A673 (cell line): ENCODE data around the gene ANXA4. TPM values are rescaled to one million over a fixed set of nuclear protein-coding genes. Genes with fewer than 3 reads are reported as not detected.

Experiments used
- BruUV-seq: library from RNA; stranded (reverse); fragments of 400-500 nt; replicated peaks from 2 replicates; lab custom pipeline; 2021; lab: Mats Ljungman, UMichigan
- CTCF ChIA-PET: fragments of 300-600 bp; sonication (Branson Sonifier 250); formaldehyde crosslinking; loops from one replicate; lab custom pipeline; 2022; ENCODE audit warnings: antibody characterized with exemption; lab: Charles Lee
- POLR2A ChIA-PET: fragments of 300-600 bp; sonication (Branson Sonifier 250); formaldehyde crosslinking; loops from one replicate; lab custom pipeline; 2022; ENCODE audit warnings: antibody characterized with exemption; ENCODE audit not compliant: low non-redundant PET; lab: Charles Lee
- DNase-seq: peaks from one replicate; pipeline ENCODE4 v3.0.0-alpha.2; 2015; ENCODE audit warnings: low spot score
- H3K27ac ChIP-seq: fragments of 200-600 bp; sonication (generic); 2 replicates; pipeline ENCODE4 v1.5.1; 2016; ENCODE audit warnings: mixed run types, low read depth, mild to moderate bottlenecking, mixed read lengths, antibody characterized with exemption, low read length; ENCODE audit not compliant: poor library complexity, severe bottlenecking
- H3K27me3 ChIP-seq: fragments of 200-600 bp; sonication (generic); replicated peaks from 2 replicates; pipeline ENCODE4 v1.6.1; 2017; ENCODE audit warnings: mixed run types, low read depth, mild to moderate bottlenecking, mixed read lengths, antibody characterized with exemption, low read length; ENCODE audit not compliant: insufficient read depth, poor library complexity
- H3K36me3 ChIP-seq: fragments of 200-600 bp; sonication (generic); 2 replicates; pipeline ENCODE4 v1.6.1; 2016; ENCODE audit warnings: mixed run types, mild to moderate bottlenecking, mixed read lengths, antibody characterized with exemption, low read length; ENCODE audit not compliant: insufficient read depth, poor library complexity, severe bottlenecking
- H3K4me1 ChIP-seq: fragments of 200-600 bp; sonication (generic); 2 replicates; pipeline ENCODE4 v1.6.1; 2017; ENCODE audit warnings: mixed run types, mild to moderate bottlenecking, mixed read lengths, antibody characterized with exemption, low read length; ENCODE audit not compliant: insufficient read depth, poor library complexity, severe bottlenecking
- H3K4me3 ChIP-seq: fragments of 200-600 bp; sonication (generic); 2 replicates; pipeline ENCODE4 v1.5.1; 2016; ENCODE audit warnings: low read depth, mixed run types, mild to moderate bottlenecking, mixed read lengths, low read length; ENCODE audit not compliant: poor library complexity, severe bottlenecking
- H3K9me3 ChIP-seq: fragments of 200-600 bp; sonication (generic); 2 replicates; pipeline ENCODE4 v1.6.1; 2016; ENCODE audit warnings: mixed run types, low read depth, mild to moderate bottlenecking, mixed read lengths, antibody characterized with exemption, low read length; ENCODE audit not compliant: poor library complexity, severe bottlenecking
- CTCF ChIP-seq: fragments of 300-800, 200-600 bp; sonication (generic); conservative IDR thresholded peaks from 2 replicates; pipeline ENCODE4 v1.5.1; 2017; ENCODE audit warnings: low read depth, mild to moderate bottlenecking, antibody characterized with exemption, low read length, moderate library complexity, mixed read lengths
- EZH2 ChIP-seq: fragments of 200-600 bp; sonication (generic); IDR thresholded peaks from 2 replicates; pipeline ENCODE4 v1.6.1; 2017; ENCODE audit warnings: borderline replicate concordance, low read depth, mild to moderate bottlenecking, mixed read lengths, antibody characterized with exemption, low read length; ENCODE audit not compliant: poor library complexity, severe bottlenecking
- intact Hi-C: fragments of 100-400 bp; cut with micrococcal nuclease; formaldehyde crosslinking; loops from one replicate; pipeline ENCODE4 v1.10.0; 2022; ENCODE audit not compliant: unreplicated experiment
- total RNA-seq: library from RNA; stranded (reverse); gene quantifications from 2 replicates; pipeline ENCODE4 v1.2.3, GENCODE V29; 2021

The ANXA4 gene
- total RNA-seq, 1 experiment from 2014 or later, result 5.1 TPM

- intact Hi-C loops, result no loop called here
- BruUV-seq, result no TSS peak
- Histone ChIP-seq H3K4me1 (no peaks in the 10 kb centered on the region), H3K9me3 (no peaks in the 10 kb centered on the region), H3K27ac (no peak overlapping the region), H3K36me3 (no peaks in the 10 kb centered on the region), H3K27me3 (no peaks in the 10 kb centered on the region), H3K4me3 (no peak overlapping the region)
- DNase-seq, result no peak
- CTCF ChIA-PET, result no interaction called here
- TF ChIP-seq EZH2 (no peak), CTCF (no peak)
- POLR2A ChIA-PET, result interaction anchor here (1.0 kb wide), 1 partner anchor 13 kb away, joined by 4 read pairs; no protein-coding TSS in a partner anchor
These were observed 46.1 kb upstream of the ANXA4 start for GRCh38 chr2:69695850-69696216.

GRCh38 chr2:69700381-69700780 lies 41.6 kb upstream of the ANXA4 start:
- no peaks in the 10 kb centered on the region for H3K36me3 ChIP-seq
- BruUV-seq, result no TSS peak
- intact Hi-C loops, result no loop called here
- no peak overlapping the region for H3K27ac ChIP-seq
- CTCF ChIA-PET, result no interaction called here
- no peak for TF ChIP-seq CTCF
- no peak for TF ChIP-seq EZH2
- no peak overlapping the region for H3K4me3 ChIP-seq
- POLR2A ChIA-PET, result no interaction called here
- no peaks in the 10 kb centered on the region for H3K27me3 ChIP-seq
- no peak for DNase-seq
- no peaks in the 10 kb centered on the region for H3K4me1 ChIP-seq
- H3K9me3 ChIP-seq, result no peaks in the 10 kb centered on the region

GRCh38 chr2:69701100-69701945 lies 40.6 kb upstream of the ANXA4 start:
- no peak overlapping the region for H3K4me3 ChIP-seq
- DNase-seq, result no peak
- ChIA-PET CTCF (no interaction called here), POLR2A (no interaction called here)
- H3K36me3 ChIP-seq, result no peaks in the 10 kb centered on the region
- no peaks in the 10 kb centered on the region for H3K4me1 ChIP-seq
- no peaks in the 10 kb centered on the region for H3K9me3 ChIP-seq
- H3K27ac ChIP-seq, result no peak overlapping the region
- TF ChIP-seq CTCF, result no peak
- TF ChIP-seq EZH2, result no peak
- no peaks in the 10 kb centered on the region for H3K27me3 ChIP-seq
- intact Hi-C loops, result no loop called here
- no TSS peak for BruUV-seq
